NCI-H2196 treated with DMSO at 0.1 percent for 48 hours (cell line): Measurements from ENCODE around the gene UQCC3.
A peak's percentile ranks its signal among the peaks of the same experiment; 100 is the strongest.
"Not testable (repeated sequence)": the region's sequence is repeated elsewhere in the genome, so short reads cannot be mapped to it uniquely, and the experiment has no call there.

Experiments
- DNase-seq: peaks from one replicate; lab custom pipeline; 2025; ENCODE audit not compliant: unreplicated experiment; lab: John Stamatoyannopoulos, UW

UQCC3 gene

DNA sequence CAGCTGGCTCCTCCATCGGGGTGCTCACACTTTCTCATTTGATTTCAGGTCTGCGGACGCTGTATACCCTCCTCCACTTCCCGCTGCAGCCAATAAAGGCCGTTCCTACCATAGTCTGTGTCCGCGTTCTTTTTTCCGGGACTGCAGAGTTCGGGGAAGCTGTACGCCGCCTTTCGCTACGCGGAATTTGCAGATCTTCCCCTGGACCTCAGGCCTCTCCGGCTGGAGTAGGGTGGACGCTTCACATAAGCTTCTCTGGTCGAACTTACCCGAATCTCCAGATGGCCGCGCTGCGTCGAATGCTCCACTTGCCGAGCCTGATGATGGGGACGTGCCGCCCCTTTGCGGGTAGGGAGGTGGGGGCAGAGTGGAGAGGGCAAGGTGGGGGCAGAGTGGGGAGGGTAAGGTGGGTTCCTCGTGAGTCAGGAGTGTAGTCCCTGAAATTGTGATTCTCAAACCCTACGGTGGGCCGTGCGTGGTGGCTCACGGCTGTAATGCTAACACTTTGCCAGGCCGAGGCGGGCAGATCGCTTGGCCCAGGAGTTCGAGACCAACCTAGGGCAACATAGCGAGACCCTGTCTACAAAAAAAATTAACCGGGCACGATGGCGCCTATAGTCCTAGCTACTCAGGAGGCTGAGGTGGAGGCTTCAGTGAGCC, 5.7 kb upstream of the UQCC3 start:
- no peak for DNase-seq

DNA sequence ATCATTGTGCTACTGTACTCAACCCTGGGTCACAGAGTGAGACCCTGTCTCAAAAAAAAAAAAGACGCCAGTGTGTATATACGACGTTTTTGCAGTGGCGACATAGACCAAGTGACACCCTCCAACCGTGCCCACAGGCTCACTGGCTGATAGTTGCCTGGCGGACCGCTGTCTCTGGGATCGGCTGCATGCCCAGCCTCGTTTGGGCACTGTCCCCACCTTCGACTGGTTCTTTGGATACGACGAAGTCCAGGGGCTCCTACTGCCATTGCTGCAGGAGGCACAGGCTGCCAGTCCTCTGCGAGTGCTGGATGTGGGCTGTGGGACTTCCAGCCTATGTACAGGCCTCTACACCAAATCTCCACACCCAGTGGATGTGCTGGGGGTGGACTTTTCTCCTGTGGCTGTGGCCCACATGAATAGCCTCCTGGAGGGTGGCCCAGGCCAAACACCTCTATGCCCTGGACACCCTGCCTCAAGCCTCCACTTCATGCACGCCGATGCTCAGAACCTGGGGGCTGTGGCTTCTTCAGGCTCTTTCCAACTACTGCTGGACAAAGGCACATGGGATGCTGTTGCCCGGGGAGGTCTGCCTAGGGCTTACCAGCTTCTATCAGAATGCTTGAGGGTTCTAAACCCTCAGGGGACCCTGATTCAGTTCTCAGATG, 5.1 kb upstream of the UQCC3 start:
- DNase-seq: no peak

DNA sequence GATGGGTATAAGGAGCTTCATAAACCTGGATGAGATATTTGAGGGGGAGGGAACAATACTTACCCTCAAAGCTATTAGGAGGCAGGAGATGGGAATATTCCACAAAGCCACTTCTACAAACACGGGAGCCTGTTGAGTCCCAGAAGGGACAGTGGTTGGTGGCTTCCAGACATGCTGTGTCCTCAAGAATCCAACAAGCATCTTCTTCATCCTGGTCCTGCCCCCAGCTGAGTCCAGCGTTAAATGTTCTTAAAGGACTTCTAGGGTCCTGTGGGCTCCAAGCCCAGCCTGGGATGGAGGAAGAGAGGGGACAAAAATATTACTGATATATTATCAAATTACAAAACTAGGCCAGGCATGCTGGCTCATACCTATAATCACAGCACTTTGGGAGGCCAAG, 4.0 kb upstream of the UQCC3 start:
- no peak for DNase-seq

DNA sequence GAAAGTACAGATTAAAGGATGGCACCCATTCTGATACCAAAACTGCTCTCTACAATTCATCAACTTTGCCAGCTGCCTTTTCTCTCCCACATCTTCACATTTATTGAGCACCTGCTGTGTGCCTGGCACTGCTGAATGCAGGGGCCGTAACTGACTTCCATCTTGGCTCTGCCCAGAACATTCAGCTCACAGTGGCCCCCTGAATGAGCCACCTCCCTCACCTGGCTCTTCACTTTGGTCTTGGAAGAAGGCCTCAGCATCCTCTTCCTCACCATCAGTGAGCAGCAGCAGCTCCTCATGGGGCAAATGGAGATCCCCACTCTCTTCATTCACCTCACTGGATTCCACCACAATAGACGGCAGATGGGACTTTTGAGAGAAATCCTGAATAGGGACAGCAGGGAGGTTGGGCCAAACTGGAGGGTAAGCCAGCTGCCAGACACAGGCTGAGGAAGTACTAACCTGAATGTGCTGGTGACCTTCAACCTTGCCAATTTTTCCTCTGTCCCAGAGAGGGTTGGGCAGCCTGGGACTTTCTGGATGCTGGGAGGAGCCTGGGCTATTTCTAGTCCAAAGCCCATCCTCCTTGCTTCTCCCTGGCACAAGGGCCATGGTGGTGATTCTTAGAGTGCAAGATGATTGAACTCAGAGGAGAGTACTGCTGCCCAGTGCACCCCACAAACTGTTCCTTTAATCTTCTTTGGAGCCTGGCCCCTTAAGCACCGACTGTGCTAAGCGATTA, 1.9 kb upstream of the UQCC3 start:
- no peak for DNase-seq

DNA sequence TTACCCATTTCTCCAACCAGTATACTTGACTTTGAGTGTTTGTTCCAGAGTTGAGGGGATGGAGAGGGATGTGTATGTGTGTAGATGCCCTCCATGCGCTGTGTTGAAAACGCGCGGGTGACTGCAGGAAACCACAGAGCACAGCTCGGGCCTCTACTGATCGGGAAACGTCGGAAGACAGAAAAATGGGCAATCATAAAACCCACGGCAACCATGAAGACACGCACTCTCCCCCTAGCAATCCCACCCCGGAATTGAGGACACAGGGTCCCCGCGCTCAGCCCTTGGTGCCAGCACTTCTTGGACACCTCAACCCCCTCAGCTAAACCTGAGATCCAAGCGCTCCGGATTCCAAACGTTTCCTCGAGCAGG, 251 bp upstream of the UQCC3 start:
- no peak for DNase-seq

DNA sequence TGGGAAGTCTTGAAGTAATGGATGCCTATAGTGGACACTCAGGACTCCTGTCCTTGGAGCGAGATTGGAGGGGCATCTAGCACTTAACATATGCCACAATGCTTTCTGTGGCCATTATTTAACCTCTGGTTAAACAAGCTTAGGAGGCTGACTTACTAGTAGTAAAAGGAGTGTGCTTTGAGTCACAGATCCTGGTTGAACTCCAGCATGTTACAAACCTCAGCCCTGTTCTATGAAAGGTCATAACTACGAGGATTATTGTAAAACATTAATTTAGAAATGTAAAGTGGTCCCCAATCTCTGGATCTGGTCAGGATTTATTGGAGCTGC, 1.7 kb downstream of the UQCC3 start:
- no peak for DNase-seq

DNA sequence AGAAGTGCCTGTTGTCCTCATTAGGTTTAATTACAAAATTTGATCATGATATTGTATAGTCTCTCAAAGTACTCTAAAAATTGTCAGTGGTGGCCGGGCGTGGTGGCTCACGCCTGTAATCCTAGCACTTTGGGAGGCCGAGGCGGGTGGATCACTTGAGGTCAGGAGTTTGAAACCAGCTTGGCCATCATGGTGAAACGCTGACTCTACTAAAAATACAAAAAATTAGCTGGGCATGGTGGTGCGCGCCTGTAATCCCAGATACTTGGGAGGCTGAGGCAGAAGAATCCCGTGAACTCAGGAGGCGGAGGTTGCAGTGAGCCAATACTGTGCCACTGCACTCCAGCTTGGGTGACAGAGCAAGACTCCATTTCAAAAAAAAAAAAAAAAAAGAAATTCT, 3.9 kb downstream of the UQCC3 start:
- not testable (repeated sequence) for DNase-seq

DNA sequence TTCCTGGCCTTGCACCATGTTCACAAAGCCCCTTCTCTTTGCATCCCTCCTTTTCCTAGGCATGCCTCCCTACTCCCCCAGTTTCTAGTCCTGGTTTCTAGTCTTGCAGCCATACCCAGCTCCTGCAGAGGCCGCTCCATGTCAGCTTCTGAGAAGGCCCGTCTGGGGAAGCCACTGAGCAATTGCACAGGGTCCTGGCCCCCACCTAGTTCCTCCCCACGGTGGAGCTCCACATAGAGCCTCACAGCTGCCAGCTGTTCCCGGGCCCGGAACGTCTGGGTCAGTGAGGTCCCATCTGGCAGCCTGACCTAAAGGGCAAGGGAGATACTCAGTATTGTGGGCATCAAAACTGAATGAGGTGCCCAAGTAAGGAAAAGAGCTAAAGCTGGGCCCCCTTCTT, 5.2 kb downstream of the UQCC3 start:
- DNase-seq: no peak

DNA sequence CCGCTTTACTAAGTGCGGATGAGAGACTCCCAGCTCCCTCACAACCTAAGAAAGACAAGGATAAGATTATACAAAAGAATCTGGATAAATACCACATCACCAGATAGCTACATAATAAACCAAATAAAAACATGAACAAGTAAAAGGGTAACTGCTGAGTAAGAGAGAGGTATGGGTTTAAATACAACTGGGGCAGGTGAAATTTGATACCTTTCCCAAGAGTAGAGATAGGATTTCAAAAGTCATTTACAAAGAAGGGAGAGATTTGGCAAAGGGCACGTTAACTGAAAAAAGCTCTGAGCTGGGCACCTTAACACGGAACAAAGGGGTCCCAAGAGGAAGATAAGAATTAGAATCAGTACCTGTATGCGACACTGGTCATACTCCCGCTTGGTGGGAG, 5.7 kb downstream of the UQCC3 start:
- DNase-seq: no peak

DNA sequence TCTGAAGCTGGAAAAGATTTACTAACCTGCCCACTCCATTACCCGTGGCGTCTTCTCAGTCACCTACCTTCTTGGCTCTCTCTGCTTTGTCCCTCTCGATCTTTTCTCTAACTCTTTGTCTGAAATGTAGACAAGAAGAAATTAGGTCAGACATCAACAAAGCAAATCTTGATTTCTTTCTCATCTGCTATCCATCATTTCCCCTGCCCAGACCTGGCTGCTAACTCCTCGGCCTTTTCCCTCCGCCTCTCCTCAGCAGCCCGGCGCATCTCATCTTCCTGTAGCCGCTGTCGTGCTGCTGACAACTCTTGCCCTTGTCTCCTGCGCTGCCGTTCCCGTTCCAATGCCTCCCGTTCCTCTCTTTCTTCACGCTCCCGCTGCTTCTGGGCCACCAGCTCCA, 6.2 kb downstream of the UQCC3 start:
- DNase-seq: no peak

DNA sequence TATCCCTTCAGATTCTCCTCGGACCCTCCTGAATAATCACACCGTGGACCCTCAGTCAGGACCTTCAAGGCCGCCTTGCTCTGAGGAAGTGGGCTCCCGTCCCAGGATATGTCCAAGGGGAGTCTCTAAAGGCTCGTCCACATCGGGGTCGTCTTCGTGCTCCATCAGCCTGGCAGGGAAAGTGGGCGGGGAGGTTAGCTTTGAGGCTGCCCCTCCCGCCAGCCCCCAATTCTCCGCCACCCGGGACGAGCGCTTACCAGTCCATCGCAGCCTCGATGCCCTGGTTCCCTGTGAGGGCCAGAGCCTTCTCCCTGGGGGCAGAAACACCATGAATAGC, 6.9 kb downstream of the UQCC3 start:
- no peak for DNase-seq

DNA sequence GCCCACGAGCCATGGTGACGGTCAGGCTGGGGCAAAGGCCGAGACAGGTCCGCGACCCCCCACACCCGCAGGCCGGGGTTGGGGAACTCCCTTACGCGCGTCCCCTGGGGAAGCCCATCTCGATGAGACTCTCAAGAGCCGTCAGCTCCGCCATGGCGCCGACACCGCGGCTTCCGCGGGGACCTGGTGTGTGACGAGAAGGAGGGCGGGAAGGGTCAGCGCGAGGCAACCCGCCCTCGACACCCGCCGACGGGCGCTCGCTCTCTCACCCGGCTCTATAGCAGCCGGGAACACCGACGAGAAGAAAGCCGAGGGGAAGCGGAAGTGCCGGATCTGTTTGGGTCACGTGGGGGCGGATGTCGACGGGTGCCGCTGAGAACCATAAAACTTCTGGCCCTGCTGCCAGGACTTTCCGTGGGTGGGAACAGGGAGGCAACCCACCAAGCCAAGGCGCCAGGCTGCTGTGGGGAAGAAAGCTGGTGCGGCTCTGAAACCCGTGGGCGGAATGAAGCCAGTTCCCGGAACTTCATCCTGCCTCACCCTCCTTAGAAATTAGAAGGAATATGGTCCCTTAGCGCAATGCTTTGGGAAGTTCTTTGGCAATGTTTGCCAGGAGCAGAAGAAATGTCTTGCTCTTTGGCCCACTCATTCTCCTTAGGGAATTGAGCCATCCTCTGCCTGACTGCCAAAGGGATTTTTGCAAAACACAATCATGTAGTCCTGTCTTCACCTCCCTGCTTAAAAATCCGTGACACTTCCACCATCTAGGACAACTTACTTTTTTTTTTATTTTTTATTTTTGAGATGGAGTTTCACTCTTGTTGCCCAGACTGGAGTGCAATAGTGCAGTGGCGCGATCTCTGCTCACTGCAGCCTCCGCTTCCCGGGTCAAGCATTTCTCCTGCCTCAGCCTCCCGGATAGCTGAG, 7.6 kb downstream of the UQCC3 start, which contains the start of gene UBXN1:
Gene UBXN1 (minus strand): TSS at position 304 of the 927 bp plus-strand sequence. CDS start 150 bp downstream, at position 154.
- peak; percentile 72 for DNase-seq

DNA sequence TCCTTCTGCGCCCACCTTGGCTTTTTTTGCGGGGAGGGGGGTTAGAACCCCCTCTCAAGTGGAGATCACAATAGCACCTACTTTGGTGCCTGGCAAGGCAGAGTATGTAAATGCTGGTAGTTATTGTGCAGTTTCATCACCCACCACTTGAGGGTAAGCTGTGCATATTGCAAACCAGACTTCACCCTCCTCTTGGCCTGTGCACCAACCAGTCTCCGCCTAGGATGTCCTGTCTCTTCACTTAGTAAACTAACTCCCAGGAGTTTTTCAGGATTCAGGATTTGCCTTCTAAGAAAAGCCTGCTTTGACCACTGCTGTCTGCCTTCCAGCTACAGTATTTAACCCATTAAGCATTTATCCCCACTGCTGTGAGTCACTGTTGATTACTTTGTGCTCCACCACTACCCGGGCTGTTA, 9.4 kb downstream of the UQCC3 start:
- peak; percentile 61 for DNase-seq

DNA sequence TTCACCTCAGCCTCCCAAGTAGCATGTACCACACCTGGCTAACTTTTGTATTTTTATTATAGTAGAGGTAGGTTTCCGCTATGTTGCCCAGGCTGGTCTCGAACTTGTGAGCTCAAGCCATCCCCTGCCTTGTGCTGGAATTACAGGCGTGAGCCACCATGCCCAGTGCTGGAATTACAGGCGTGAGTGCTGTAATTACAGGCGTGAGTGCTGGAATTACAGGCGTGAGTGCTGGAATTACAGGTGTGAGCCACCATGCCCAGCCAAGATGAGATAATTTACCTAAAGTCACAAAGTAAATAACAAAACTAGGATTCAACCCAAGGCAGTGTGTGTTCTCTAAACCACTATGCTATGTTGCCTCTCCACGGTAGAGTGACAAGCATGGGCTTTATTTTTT, 11.0 kb downstream of the UQCC3 start:
- no peak for DNase-seq

DNA sequence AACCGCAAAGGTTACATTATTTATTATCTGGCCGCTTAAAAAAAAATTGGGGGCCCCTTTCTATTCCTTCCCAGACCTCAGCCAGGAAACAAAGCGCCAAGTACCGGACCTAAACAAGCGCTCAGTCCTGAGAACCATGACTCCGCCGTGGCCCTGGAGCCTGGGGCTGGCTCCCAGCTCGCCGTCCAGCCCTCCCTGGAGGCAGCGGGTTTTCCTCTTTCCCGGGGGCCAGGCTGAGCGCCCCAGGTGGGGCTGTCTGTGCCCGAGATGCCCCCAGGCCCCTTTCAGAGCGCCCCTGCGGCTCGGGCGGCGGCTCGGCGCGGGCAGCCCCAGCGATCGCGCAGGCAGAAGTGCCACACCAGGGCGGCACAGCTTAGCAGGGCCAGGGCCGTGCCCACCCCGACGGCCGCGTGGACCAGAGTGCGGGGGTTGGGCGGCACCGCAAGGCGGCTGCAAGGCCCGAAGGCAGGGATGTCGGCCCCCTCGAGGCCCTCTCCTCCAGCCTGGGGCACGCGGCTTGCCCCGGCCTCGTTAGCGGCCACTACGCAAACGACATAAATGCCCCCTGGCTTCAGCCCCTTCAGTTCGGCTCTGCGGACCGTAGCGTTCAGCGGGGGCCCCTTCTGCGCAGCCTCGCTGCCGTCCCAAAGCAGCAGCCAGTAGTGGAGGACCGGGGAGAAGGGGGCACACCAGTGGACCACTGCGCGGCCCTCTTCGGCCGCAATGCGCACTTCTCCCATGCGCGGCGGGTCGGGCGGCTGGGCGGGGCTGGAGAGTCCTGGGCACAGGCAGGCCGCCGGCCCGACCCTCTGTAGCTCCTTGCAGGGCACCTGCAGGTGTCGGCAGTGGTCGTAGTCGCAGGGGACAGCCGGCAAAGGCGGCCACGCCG, 16.3 kb downstream of the UQCC3 start:
- DNase-seq: no peak

DNA sequence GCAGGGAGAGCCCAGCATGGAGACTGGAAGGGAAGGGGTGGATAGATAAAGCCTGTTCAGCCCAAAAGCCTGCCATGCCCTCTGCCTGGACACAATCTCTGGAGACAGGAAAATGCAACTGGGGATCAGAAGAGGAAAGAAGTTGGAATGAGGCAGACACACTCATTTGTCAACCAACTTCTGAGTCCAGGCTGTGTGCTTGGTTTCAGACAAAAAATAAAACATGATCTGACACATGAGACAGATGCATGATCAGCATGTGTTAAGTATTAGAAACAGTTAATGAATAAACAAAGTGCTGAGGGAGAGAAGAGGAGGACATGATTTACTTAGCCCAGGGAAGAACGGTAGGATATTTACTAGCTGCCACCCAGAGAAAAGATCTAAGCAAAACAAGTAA, 17.0 kb downstream of the UQCC3 start:
- DNase-seq: no peak

DNA sequence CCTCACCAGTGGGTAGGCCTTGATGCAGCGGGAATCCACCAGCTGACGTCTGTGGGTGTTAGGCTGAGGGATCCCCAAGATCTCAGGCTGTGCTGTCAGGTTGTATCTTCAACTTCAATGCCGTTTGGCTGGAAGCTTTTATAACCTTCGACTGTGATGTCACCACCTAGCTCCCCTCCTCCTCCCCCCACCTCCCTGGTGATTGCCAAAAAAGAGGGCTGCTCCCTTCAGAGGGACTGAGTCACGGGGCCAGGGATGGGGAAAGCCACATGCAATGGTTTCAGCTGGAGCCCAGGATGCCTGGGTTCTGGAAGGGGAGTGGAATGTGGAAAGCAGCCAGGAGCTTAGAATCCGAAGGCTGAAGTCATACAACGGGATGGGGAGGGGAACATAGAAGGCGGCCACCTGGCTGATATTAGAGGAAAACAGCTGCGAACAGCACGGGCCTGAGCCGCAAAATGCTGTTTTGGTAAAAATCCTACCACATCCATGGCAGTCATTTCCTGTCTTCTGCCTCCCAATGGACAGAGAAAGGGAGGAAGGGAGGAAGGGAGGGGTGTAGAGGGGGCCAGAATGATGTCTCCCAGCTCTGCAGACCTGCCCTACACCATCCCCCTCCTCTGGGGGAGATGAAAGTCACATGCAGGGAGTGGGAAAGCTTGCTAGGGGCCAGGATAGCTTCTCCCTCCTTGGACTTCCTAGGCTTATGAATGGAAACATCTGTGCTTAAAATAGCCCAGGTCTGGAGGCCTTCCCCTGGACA, 18.1 kb downstream of the UQCC3 start, which contains the start of gene LRRN4CL:
Gene LRRN4CL (minus strand): TSS at position 110 of the 763 bp plus-strand sequence. CDS start 1,022 bp downstream, outside the sequence.
- no peak for DNase-seq

DNA sequence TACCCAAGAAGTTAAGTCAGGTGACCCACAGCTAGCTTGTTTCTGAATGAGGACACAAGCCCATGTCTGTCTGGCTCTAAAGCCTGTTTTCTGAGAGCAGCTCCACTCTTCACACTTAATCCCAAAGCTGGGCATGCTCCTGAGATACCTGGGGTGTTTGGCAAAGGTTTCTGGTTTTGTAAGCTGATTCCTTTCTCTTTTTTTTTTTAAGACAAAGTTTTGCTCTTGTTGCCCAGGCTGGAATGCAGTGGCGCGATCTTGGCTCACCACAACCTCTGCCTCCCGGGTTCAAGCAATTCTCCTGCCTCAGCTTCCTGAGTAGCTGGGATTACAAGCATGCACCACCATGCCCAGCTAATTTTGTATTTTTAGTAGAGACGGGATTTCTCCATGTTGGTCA, 22.2 kb downstream of the UQCC3 start:
- not testable (repeated sequence) for DNase-seq

DNA sequence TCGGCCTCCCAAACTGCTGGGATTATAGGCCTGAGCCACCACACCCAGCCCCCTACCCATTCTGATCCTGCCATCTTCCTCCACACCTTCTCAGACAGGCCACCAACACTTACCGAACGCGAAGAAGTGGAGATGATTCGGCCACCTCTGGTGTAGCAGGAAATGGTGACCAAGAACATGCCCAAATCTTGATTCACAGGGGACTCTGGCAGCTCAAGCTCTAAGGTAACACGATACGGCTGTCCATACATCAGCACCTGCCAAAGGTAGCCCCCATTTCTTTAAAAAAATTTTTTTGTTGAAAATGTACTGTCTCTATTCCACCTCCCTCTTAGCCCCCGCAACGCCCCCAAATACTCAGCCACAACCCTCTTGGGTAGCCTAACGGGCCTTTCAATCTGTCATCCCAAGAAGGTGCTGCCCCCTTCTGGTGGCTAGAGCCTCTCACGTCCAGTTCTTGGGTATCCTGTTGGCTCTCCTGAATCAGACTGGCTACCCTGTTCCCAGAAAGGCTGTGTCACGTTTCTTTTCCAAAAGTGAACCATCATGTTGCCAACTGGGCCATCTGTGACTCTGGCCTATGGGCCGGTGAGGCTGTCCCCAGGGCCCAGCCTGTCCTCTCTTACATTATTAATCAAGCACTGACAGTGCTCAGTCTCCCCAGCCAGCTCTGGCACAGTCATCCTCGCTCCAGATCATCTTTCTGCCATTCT, 23.1 kb downstream of the UQCC3 start:
- DNase-seq: no peak
